ENCODE results near the gene CCR9. TPM values are rescaled to one million over a fixed set of nuclear protein-coding genes. Genes with fewer than 3 reads are reported as not detected.

CCR9 gene
- polyA plus RNA-seq, 3 donors: not detected

- no peak for DNase-seq
- Mint-ChIP-seq H3K4me1 (peaks cover 4% of the 10 kb centered on the region), H3K4me3 (no peak overlapping the region), H3K36me3 (no peaks in the 10 kb centered on the region), H3K27ac (no peak overlapping the region), H3K27me3 (ENCODE audit: low read depth in 3 of 3) (peaks cover 0 to 6% (median 4%) of the 10 kb centered on the region in 3 donors), H3K9me3 (peaks cover 0 to 7% (median 4%) of the 10 kb centered on the region in 7 donors)
- Histone ChIP-seq H3K27ac (ENCODE audit: low read depth in 1 of 2, low read length in 2 of 2) (no peak overlapping the region), H3K4me2 (replicated peaks; ENCODE audit: extremely low read depth, low read length, poor library complexity, severe bottlenecking) (no peak overlapping the region), H3K9ac (ENCODE audit: insufficient read depth, low read length, poor library complexity, severe bottlenecking) (no peak overlapping the region), H4K20me1 (ENCODE audit: insufficient read depth, low read length) (no peaks in the 10 kb centered on the region), H3K36me3 (replicated peaks in 1 of 2; ENCODE audit: control insufficient read depth in 1 of 2, insufficient read depth in 2 of 2, low read length in 2 of 2) (no peaks in the 10 kb centered on the region), H3K27me3 (ENCODE audit: control insufficient read depth in 2 of 2, insufficient read depth in 2 of 2, low read length in 2 of 2) (no peaks in the 10 kb centered on the region), H2AFZ (ENCODE audit: insufficient read depth, low read depth, low read length, poor library complexity, severe bottlenecking) (no peak overlapping the region), H3K4me1 (ENCODE audit: control insufficient read depth in 1 of 2, insufficient read depth in 2 of 2, low read length in 2 of 2) (no peaks in the 10 kb centered on the region), H3K4me3 (replicated peaks in 1 of 3; ENCODE audit: low read depth in 2 of 3, low read length in 3 of 3) (no peak overlapping the region), H3K79me2 (ENCODE audit: insufficient read depth, low read length) (no peaks in the 10 kb centered on the region), H3K9me3 (replicated peaks in 1 of 2; ENCODE audit: control insufficient read depth in 1 of 2, insufficient read depth in 1 of 2, low read length in 2 of 2) (peaks cover 5% of the 10 kb centered on the region in 2 donors)
- TF ChIP-seq CTCF (IDR thresholded peaks at IDR 0.05): no peak
- intact Hi-C loops (cut with micrococcal nuclease): no loop called here
- 0% methylated on average over 1 of the region's 2 CpGs for WGBS (ENCODE audit: insufficient coverage)
Observed at GRCh38 chr3:45868213-45868612, 18.1 kb upstream of the CCR9 start.

DNA sequence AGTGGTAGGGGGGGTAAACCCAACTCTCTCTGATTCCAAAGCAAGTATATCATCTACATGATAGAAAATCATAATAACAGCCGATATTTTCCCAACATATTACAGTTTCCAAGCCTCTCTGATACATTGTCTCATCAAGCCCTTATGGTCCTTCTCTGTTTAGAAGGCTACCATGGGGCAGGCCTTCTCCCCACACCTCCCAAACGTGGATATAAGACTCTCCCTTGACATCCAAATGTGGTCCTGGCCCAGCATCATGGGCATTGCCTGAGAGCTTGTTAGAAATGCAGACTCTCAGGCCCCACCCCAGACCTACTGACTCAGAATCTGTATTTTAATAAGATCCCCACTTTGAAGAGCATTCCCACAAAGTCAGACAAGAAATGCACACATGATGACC is 17.7 kb upstream of the CCR9 start:
- Histone ChIP-seq H3K79me2 (ENCODE audit: insufficient read depth, low read length) (no peaks in the 10 kb centered on the region), H3K4me1 (ENCODE audit: control insufficient read depth in 1 of 2, insufficient read depth in 2 of 2, low read length in 2 of 2) (no peaks in the 10 kb centered on the region), H3K4me2 (replicated peaks; ENCODE audit: extremely low read depth, low read length, poor library complexity, severe bottlenecking) (no peak overlapping the region), H3K27ac (ENCODE audit: low read depth in 1 of 2, low read length in 2 of 2) (no peak overlapping the region), H3K9me3 (replicated peaks in 1 of 2; ENCODE audit: control insufficient read depth in 1 of 2, insufficient read depth in 1 of 2, low read length in 2 of 2) (peaks cover under 1% of the 10 kb centered on the region in 2 donors), H3K27me3 (ENCODE audit: control insufficient read depth in 2 of 2, insufficient read depth in 2 of 2, low read length in 2 of 2) (no peaks in the 10 kb centered on the region), H4K20me1 (ENCODE audit: insufficient read depth, low read length) (no peaks in the 10 kb centered on the region), H3K36me3 (replicated peaks in 1 of 2; ENCODE audit: control insufficient read depth in 1 of 2, insufficient read depth in 2 of 2, low read length in 2 of 2) (no peaks in the 10 kb centered on the region), H2AFZ (ENCODE audit: insufficient read depth, low read depth, low read length, poor library complexity, severe bottlenecking) (no peak overlapping the region), H3K9ac (ENCODE audit: insufficient read depth, low read length, poor library complexity, severe bottlenecking) (no peak overlapping the region), H3K4me3 (replicated peaks in 1 of 3; ENCODE audit: low read depth in 2 of 3, low read length in 3 of 3) (no peak overlapping the region)
- Mint-ChIP-seq H3K4me1 (peaks cover 4% of the 10 kb centered on the region), H3K27me3 (ENCODE audit: low read depth in 3 of 3) (peaks cover 0 to 4% (median under 1%) of the 10 kb centered on the region in 3 donors), H3K9me3 (peaks cover under 1 to 6% (median 2%) of the 10 kb centered on the region in 7 donors), H3K4me3 (no peak overlapping the region), H3K27ac (no peak overlapping the region), H3K36me3 (no peaks in the 10 kb centered on the region)
- no peak for TF ChIP-seq CTCF (IDR thresholded peaks at IDR 0.05)
- no peak for DNase-seq
- intact Hi-C loops (cut with micrococcal nuclease): no loop called here
- 83% methylated on average over 2 of the region's 2 CpGs for WGBS (ENCODE audit: insufficient coverage)

Measured in CD14-positive monocyte (primary cell).